Mammary epithelial cell (primary cell): Measurements from ENCODE around the gene PTPN2.

ENCODE experiments used
- CTCF ChIP-seq, 2 donors: IDR thresholded peaks in 1 of 2; conservative IDR thresholded peaks in 1 of 2; 2 replicates each; pipeline ENCODE4 v1.5.1; 2011 to 2012; ENCODE audit warnings: inconsistent platforms in 2 of 2, low read length in 2 of 2, mild to moderate bottlenecking in 2 of 2, control low read depth in 1 of 2, low read depth in 1 of 2; ENCODE audit not compliant: insufficient read depth in 1 of 2; ENCODE audit errors: extremely low read depth in 1 of 2
- EZH2 ChIP-seq: IDR thresholded peaks from 2 replicates; pipeline ENCODE4 v1.6.1; 2012; ENCODE audit warnings: low read length, inconsistent platforms, borderline replicate concordance

- TF ChIP-seq CTCF (conservative IDR thresholded peaks at IDR 0.05 in 1 of 2, IDR thresholded peaks at IDR 0.05 in 1 of 2; ENCODE audit: extremely low read depth in 1 of 2, insufficient read depth in 1 of 2, low read depth in 1 of 2, low read length in 2 of 2) (no peak), EZH2 (no peak)
These were observed 23.5 kb downstream of the PTPN2 start for GRCh38 chr18:12860530-12860929.
